T-helper 1 cell (primary cell): ENCODE results near the gene HLF.

ENCODE experiments used
- DNase-seq, 5 donors: peaks; one replicate each; pipeline ENCODE4 v3.0.0-alpha.2; 2012 to 2020

Gene HLF

DNA sequence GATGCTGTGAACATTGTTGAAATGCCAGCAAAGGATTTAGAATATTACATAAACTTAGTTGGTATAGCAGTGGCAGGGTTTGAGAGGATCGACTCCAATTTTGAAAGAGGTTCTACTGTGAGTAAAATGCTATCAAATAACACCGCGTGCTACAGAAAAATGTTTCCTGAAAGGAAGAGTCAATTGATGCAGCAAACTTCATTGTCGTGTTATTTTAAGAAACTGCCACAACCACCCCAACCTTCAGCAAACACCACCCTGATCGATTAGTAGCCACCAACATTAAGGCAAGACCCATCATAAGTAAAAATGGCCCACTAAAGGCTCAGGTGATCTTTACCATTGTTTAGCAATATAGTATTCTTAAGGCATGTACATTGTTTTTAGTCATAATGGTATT, 27.3 kb downstream of the HLF start:
- no peak for DNase-seq

DNA sequence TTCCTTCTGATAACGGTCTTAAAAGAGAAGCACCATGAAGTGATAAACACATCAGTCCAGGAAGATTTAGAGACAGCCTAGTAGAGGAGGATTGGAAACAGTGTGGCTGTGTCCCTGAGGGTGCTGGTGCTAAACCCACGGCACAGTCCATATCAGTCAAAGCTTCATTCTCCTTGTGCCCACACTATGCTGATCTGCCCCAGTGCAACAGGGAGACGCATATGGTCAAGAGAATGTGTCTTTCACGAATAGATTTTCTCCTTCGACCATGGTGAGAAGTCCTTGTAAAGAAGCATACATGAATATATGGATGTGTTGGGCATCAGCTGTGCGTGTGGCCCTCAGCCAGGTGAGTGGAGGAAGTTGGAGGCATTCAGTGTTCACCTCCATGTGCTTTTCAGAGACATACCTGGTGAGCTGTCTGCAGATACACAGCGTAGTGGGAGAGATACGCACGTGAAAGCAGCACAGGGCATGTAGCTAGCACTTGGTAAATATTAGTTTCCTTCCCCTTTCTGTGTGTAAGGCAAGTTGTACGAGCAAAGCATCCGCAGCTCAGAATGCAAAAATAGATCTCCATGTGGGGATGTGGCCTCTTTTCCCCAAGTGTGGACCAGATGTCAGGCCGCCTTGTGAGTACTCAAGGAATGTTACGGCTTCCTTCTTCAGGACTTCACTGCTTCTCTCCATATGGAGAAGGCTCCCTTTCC, 29.4 kb downstream of the HLF start:
- DNase-seq, result no peak

DNA sequence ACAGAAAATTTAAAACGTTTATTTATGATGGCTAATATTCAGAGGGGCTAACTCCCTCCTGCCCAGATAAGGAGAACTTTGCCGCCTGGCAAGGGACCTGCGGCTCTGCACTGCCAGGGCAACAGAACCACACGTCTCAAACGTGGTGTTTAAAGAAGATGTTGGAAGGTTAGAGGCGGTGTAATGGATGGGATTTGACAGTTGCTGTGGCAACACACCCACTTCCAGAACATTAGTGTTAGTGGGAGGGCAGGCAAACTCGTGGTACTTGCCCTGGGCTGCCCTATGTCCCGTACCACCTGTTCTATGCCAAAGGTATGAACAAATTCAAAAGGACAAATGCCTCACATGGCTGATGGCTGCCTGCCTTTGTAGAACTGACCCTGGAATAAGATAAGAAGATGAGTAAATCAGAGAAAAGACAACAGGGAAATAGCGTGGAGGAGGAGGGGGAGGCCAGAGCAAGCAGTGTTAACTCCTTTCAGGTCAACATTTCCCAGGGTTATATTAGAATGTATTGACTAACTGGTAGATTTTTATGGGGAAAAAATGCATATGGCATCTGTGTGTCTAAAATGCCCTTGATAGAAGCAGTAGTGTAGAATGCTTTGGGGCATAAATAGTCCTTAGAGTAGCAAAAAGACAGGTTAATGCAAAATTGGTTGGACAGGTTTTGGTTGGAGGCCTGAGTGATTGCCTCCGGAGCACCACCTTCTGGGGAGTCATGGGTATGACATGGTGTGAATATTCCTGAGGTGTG, 30.8 kb downstream of the HLF start:
- peak in 4 of 5 donors; percentile 29 to 49 (median 38) for DNase-seq

DNA sequence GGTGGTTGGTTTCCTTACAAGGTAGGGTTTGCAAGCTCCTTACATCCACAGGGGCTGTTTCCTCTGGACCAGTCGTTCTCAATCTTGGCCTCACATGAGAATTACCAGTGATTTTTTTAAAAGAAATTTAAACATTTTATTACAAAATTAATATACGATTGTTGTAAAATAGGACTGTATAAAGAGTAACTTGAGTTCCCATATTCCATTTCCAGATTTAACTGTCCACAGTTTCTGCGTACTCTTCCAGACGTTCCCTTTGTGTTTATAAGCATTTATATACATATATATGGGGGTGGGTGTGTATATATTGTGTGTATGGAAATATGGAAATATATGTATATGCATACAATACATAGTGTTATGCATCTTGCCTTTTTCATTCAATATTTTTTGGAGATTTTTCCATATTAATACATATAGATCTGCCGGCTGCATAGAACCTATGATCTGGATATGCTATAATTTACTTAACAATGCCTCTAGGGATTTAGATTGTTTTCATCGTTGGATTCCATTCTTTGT, 31.5 kb downstream of the HLF start:
- no peak for DNase-seq

DNA sequence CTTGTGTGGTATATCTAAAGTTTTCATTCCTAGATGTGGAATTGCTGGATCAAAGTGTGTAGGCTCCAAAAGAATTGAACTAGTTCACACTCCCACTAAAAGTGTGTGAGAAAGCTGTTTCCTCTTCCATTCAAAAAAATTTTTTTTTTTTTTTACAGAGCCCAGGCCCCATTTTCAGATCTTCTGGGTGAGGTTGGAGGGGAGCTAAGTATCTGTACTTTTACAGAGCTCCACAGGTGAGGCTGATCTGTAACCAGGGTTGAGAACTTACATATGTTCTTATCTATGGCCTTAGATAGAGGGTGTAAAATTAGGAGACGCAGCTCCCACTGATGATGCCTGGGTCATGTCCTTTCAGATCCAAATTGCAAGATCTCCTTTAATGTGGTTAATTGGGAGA, 31.9 kb downstream of the HLF start:
- DNase-seq, result no peak

DNA sequence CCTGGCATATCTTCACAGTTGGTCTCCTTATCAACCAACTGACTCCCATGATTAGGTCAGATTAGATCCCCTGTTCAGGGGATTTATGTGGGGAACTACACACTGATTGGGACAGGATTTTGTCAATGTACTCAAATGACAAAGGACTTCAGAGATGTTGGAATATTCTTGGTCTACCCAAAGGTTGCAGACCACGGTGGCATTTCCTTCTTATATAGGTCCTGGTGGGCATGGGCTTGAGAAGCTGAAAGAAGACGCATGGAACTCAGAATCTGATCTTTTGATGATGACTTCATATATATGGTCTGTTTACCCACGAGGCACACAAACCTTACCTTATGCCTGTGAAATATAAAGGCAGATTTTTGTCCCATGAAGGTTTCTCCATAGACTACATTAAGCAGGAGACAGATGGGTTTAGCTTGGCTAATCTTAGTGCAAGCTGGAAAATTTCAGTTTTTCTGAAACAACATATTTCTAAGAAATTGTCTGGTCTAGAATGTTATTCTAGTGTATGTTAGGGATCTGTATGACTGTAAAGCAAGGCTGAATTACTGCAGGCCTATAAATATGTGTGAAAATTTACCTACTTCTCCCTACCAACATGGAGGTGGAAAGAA, 33.5 kb downstream of the HLF start:
- DNase-seq, result no peak

DNA sequence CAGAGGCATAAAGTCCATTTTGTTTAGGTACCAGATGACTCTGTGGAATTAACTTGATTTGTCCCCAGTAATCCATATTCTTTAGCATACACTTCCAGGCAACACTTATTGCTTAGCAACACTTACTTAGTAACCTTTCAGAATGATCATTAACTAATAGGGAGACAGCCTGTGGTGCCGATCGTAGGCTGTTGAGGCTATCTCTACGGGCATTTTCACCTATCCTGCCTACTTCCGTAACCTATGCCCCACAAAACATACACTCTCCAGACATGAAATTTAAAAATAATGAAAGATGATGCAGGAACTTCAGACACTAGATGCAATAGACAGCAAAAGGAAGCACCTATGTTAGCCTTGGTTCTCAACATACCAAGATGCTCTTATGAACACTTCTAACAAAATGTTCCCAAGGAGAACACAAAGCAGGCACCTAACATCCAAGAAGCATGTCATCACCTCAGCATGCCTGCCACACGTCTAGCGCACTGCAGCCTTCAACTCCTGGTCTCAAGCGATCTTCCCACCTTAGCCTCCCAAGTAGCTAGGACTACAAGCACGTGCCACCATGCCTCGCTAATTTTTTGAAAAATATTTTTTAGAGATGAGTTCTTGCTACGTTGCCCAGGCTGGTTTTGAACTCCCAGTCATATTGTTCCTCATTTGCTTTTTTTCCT, 34.5 kb downstream of the HLF start:
- no peak for DNase-seq

DNA sequence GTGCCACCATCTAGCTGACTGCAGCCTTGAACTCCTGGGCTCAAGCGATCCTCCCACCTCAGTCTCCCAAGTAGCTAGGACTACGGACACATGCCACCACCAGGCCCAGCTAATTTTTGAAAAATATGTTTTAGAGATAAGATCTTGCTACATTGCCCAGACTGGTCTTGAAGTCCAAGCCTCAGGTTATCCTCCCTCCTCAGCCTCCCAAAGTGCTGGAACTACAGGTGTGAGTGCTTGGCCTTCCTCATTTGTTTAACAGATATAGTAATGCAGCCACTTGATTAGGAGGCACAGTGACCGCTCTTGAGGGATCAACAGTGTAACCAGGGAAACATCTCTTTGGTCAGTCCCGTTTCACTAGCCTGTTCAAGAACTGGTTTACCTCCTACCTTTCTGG, 35.1 kb downstream of the HLF start:
- DNase-seq, result no peak

DNA sequence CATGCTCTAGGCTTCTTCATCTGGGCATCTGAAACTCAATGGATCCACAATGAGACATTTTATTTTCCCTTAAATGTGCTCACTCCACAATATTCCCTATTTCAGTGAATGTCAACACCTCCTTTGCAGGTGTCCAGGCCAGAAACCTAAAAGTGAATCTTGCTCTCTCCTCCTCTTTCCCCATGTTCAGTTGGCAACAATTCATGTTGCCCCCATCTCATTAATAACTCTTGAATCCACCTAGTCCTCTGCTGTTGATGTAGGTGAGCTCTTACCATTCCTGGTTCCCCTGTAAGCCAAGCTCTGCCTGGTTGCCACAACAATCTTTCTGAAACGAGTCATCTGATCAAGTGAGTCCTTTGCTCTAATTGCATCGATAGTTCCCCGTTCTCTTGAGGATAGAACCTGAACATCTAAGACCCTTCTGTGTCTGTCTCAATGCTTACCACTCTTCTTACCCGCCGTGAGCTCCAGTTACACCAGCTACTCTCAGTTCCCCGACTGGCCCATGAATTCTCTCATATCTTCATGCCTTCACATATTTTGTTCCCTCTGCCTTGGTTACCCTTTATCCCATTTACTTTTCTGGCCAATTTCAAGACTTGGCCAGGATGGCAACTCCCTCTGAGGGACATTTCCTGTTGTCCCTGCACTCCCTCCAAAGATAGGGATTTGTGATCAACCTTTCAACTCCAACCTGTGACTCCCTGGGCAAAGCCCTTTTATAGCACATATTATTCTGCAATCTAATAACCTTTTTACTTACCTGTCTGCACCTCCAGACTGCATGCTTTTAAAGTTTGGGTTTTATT, 35.9 kb downstream of the HLF start:
- no peak for DNase-seq

DNA sequence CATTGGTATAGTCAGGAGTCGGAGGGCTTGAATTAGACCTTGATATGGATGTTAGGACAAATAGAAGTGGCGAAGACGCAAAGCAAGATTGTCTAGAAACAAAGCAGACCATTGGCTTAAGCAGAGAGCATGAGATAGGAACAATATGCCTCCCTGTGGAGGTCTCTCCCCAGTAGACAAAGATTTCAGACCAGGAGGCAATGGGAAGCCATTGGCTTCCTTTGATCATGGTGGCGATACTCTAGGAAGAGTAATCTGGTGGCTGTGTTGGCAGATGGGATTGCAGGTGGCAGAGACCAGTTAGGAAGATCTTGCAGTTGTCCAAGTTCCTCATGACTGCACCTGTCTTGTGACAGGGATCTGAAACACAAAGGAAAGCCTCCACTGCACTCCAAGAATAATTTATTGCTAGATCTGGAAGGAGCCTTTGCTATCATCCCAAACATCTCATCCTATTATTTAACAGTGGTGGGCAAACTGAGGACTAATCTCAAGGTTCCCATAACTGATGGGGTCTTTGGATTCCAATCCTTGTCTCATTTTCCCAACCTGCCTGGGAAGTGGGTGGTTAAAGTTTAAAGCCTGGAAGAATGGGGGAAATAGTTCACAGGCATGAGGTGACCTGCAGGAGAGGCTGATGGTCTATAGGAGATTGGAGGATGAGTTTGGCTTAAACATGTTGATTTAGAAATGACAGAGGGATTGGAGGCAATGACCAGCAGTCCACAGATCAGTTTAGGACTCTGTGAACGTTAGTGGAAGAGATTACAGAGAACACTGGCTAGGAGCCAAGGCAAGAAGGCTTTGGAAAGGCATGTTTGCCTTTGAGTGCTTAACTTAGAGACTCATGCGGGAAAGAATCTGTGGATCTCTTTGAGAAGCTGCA, 37.0 kb downstream of the HLF start:
- no peak for DNase-seq

DNA sequence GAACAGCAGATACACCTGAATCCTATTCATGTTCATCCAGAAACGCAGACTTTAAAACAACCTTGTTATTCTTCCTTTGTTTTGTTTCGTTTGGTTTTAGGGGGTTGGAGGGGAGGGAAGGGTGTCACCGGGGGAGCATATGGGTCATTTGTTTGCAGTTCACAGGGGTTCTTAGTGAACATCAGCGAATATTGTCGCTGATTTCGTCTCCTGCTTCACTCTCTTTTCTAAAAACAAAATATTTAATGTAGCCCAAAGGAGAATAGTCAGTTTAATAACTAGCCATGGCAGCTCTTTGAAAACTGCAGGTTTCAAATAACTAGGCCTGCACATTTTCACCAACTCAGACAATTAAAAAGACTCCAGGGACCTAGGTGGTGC, 37.6 kb downstream of the HLF start:
- DNase-seq, result no peak

DNA sequence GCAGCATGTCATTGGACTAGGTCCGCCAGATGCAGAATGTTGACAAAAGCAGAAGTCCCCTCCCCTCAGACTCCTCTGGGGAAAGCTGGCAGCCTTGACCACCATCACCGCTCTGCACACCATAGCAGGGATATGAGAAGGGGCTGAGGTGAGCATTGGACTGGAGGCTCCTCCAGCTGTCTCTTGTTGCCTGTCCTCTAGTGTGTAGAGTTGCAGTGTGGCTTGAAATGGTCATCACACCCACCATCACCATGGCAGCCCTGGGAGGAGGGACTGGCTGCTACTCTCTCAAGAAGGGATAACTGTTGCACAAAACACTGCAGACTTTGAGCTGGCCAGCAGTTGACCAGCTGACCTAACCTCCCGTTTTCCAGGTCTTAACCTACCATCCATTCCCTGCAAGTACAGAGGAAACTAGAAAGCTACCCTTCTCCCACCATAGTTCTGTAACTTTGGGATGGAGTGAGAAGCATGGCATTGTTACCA, 38.3 kb downstream of the HLF start:
- no peak for DNase-seq

DNA sequence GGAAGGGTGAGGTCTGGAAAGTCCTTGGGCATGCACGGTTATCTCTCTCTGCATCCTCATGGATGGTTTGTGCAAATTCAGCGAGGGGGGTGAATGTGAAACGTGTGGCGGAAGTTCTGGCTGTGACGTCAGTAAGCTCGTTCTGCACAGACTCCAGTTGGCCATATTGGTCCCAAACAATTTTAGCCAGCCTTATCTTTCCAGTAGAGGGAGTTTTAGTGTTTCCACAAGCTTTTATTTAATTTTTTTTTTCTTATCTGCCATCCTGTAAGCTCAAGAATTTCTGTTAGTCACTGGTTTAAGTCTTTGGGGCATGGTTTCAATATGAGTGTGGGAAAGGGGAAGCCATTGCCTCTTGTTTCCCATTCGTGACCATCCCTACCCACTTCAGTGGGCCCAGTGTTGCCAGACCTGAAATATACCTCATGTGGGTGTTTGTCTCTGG, 39.0 kb downstream of the HLF start:
- DNase-seq, result peak in 1 of 5 donors; percentile 29

DNA sequence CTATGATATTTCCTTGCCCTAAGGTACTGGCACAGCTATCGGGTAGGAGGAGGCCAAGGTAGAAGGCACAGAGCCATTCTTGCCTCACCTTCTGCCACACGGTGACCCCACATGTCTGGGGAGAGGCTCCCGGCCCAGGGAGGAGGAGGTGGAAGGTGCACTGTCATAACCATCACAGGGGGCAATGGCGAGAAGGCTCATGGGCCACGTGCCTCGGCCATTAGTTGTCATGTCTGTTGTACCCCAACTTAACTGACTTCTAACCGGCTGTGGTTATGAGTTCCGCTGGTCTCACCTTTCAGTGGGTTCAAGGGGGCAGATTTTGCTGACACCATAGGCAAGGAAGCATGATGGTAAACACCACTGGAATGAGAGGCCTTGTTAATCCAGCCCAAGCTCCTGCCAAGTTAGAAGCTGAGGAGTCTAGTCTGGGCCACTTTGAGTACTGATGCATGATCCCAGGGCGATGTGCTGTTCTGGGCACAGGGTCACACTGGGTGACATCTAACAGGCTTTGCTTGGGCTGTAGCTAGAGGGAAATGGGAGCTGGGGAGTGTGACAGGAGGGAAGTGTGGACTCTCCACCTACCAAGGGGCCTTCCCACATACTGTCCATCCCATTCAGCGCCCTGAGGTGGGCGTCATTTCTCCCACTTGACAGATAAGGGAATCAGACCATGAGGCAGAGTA, 39.6 kb downstream of the HLF start:
- no peak for DNase-seq

DNA sequence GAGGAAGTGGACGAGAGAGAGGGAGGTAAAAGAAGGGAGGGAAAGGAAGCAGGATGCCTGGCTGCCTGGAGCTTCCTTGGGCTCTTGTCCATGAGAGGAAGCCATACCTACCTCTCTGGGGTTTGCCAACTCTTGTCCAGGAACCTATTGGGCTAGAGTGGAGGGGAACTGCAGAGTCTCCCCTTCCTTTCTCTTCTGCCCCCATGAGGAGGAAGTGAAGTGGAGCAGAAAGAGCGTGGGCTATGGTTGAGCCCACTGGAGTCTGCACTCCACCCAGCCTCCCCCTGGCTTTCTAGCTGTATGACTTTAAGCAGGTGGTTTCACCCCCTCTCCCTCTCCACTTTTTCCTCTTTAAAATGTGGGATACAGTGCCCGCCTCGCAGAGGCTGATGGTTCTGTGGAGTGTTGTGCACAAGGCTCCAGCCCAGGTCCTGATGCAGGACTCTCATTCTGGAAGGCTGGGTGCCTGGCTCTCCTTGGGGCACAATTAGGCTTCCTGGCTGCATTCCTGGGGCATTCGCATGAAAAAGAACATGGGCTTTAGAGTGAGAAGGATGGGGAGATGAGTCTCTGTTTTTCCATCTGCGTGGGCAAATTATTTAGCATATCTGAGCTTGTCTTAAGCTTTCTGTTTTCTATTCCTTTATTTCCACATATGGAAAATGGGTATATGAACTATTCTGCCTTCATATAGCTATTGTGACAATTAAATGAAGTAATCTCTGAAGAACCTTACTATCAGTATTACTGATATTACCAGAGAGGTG, 40.7 kb downstream of the HLF start:
- DNase-seq, result no peak

DNA sequence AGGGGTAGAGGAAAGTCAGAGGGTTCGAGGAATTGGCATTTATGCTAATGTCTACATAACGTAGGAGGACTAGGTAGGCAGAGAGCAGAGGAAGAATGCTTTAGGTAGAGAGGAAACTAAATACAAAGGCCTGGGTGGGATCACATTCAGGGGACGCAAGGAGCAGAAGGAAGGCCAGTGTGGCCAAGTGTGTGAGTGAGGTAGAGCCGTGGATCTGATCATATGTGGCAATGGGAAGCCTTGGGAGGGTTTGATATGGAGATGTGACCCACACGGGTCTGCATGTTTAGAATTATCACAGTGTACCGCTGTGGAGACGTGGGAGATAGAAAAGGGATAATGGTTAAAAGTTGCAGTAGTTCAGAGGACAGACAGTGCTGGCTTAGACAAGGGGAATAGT, 43.1 kb downstream of the HLF start:
- DNase-seq, result no peak

DNA sequence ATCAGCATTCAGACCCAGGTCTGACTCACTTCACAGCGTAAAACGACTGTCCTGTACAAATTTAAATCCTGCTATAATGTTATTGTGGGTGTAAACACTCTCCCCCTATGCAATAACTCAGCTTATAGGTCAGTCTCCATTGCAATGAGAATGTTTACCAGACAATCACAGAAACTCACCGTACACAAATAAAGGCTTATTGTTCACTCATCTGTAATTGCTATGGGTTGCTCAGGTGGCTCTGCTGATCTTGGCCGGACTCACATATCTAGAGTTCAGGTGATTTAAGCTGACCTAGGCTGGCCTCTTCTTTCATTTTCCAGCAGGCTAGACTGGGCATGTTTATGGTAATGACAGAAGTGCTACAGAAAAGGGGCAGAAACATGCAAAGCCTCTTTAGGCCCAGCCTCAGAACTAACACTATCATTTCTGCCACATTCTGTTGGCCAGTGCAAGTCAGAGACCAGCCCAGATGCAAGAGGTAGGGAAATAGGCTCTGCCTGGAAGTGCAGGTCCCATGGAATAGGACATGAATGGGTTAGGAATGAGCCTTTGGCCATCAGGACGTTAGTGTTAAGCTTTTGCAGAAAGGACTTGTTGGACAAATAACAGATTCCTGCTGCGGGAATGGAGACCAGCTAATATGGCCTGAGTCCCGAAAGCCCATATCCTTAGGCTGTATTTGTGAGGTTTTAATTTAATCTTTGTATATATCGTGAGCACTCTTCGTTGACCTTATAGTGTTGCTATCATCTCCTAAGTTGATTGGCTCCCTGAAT, 44.0 kb downstream of the HLF start:
- no peak for DNase-seq

DNA sequence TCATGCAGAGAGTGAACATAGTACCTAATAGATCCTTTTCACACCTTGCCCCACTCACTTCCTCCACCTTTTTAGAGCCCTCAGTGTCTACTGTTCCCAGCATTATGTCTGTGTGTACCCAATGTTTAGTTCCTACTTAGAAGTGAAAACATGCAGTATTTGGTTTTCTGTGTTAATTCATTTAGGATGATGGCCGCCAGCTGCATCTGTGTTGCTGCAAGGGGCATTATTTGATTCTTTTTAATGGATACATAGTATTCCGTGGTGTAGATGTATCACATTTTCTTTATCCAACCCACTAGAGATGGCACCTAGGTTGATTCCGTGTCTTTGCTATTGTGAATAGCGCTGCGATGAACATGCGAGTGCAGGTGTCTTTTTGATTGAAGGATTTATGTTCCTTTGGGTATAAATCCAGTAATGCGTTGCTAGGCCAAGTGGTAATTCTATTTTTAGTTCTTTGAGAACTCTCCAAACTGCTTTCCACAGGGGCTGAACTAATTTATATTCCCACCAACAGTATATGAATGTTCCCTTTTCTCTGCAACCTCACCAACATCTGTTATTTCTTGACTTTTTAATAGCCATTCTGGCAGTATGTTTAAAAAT, 47.1 kb downstream of the HLF start:
- no peak for DNase-seq
